SK-N-SH (cell line): ENCODE data around the gene HDAC2. TPM values are rescaled to one million over a fixed set of nuclear protein-coding genes. Genes with fewer than 3 reads are reported as not detected.

Experiments used
- CTCF ChIA-PET: fragments of 300-600, 350-600 bp; formaldehyde crosslinking; extraction: SDS; loops from one replicate; lab custom pipeline; 2021; lab: Yijun Ruan, JAX
- POLR2A ChIA-PET: fragments of 350-600 bp; sonication (Branson Sonifier 250); formaldehyde crosslinking; extraction: SDS; loops from one replicate; lab custom pipeline; 2020; ENCODE audit warnings: antibody characterized with exemption, inconsistent platforms; lab: Yijun Ruan, JAX
- DNase-seq: peaks from one replicate; pipeline ENCODE4 v3.0.0; 2012
- H2AFZ ChIP-seq: fragments of 200-600 bp; sonication (generic); 2 replicates; pipeline ENCODE4 v1.8.1; 2016; ENCODE audit warnings: antibody characterized with exemption, mild to moderate bottlenecking, low read depth
- H3F3A ChIP-seq: fragments of 200-600 bp; sonication (generic); replicated peaks from 2 replicates; pipeline ENCODE3; 2016; ENCODE audit warnings: antibody characterized with exemption, mild to moderate bottlenecking; ENCODE audit not compliant: insufficient read depth
- H3K27ac ChIP-seq, 2 experiments: fragments of 200-500 bp in 1 of 2; fragments of 200-600 bp in 1 of 2; sonication (Bioruptor generic) in 1 of 2; sonication (generic), shearing (Covaris generic) in 1 of 2; 2 replicates each; pipeline versions ENCODE4 v1.5.1 to v1.6.1; 2014 to 2016; ENCODE audit warnings: low read depth in 2 of 2, inconsistent platforms in 1 of 2, low read length in 1 of 2, mild to moderate bottlenecking in 1 of 2, mixed read lengths in 1 of 2
- H3K27me3 ChIP-seq: fragments of 200-600 bp; sonication (generic), shearing (Covaris generic); 2 replicates; pipeline ENCODE4 v1.6.1; 2016; ENCODE audit warnings: mixed run types; ENCODE audit not compliant: insufficient read depth
- H3K36me3 ChIP-seq, 2 experiments: fragments of 200-500 bp in 1 of 2; fragments of 200-600 bp in 1 of 2; sonication (Bioruptor generic) in 1 of 2; sonication (generic) in 1 of 2; replicated peaks in 1 of 2; 2 replicates each; pipeline versions ENCODE3 to v1.5.1; 2014 to 2016; ENCODE audit warnings: low read length in 1 of 2, mild to moderate bottlenecking in 1 of 2; ENCODE audit not compliant: insufficient read depth in 2 of 2, control insufficient read depth in 1 of 2
- H3K4me1 ChIP-seq, 2 experiments: fragments of 200-500 bp in 1 of 2; fragments of 200-600 bp in 1 of 2; sonication (Bioruptor generic) in 1 of 2; sonication (generic), shearing (Covaris generic) in 1 of 2; 2 replicates each; pipeline versions ENCODE4 v1.5.1 to v1.6.1; 2014 to 2016; ENCODE audit warnings: low read depth in 1 of 2, low read length in 1 of 2, mixed run types in 1 of 2; ENCODE audit not compliant: insufficient read depth in 2 of 2, control insufficient read depth in 1 of 2
- H3K4me2 ChIP-seq: fragments of 200-600 bp; sonication (generic), shearing (Covaris generic); 2 replicates; pipeline ENCODE4 v1.6.1; 2017; ENCODE audit warnings: mixed run types
- H3K4me3 ChIP-seq, 2 experiments: fragments of 200-500 bp in 1 of 2; fragments of 200-600 bp in 1 of 2; sonication (Bioruptor generic) in 1 of 2; sonication (generic), shearing (Covaris generic) in 1 of 2; 2 replicates each; pipeline versions ENCODE4 v1.5.1 to v1.8.1; 2014 to 2016; ENCODE audit warnings: low read depth in 2 of 2, inconsistent platforms in 1 of 2, low read length in 1 of 2, mild to moderate bottlenecking in 1 of 2, mixed read lengths in 1 of 2, moderate library complexity in 1 of 2
- H3K79me2 ChIP-seq: fragments of 200-600 bp; sonication (generic); 2 replicates; pipeline ENCODE4 v1.8.1; 2017; ENCODE audit warnings: mild to moderate bottlenecking; ENCODE audit not compliant: insufficient read depth
- H3K9ac ChIP-seq: fragments of 200-600 bp; sonication (generic); 2 replicates; pipeline ENCODE4 v1.6.1; 2017; ENCODE audit warnings: mixed run types
- H3K9me2 ChIP-seq: fragments of 200-600 bp; sonication (generic); 2 replicates; pipeline ENCODE4 v1.6.1; 2017; ENCODE audit warnings: mixed run types
- H3K9me3 ChIP-seq: fragments of 200-600 bp; sonication (generic); 2 replicates; pipeline ENCODE4 v1.6.1; 2017; ENCODE audit warnings: mixed run types, mild to moderate bottlenecking, moderate library complexity
- H4K20me1 ChIP-seq: fragments of 200-600 bp; sonication (generic); 2 replicates; pipeline ENCODE4 v1.6.1; 2017; ENCODE audit warnings: mild to moderate bottlenecking, mixed run types; ENCODE audit not compliant: insufficient read depth
- CHD2 ChIP-seq: fragments of 150-350 bp; IDR thresholded peaks from 2 replicates; pipeline ENCODE4 v1.6.1; 2018; ENCODE audit warnings: low read length; ENCODE audit not compliant: partially characterized antibody
- EZH2phosphoT487 ChIP-seq: fragments of 200-600 bp; sonication (generic); IDR thresholded peaks from 2 replicates; pipeline ENCODE4 v1.6.1; 2017; ENCODE audit warnings: low read depth, mixed run types, mild to moderate bottlenecking, antibody characterized with exemption, moderate library complexity, borderline replicate concordance
- FOSL2 ChIP-seq: IDR thresholded peaks from 2 replicates; pipeline ENCODE4 v1.4.0; 2012; ENCODE audit warnings: low read depth, mild to moderate bottlenecking, moderate library complexity, borderline replicate concordance
- FOXJ3 ChIP-seq: sonication (generic); formaldehyde crosslinking; IDR thresholded peaks from 2 replicates; pipeline ENCODE4 v1.5.1; 2020; ENCODE audit warnings: mild to moderate bottlenecking, missing genetic modification reagents
- GABPA ChIP-seq: IDR thresholded peaks from 2 replicates; pipeline ENCODE4 v1.4.0; 2012; ENCODE audit warnings: low read depth, mild to moderate bottlenecking
- GATA2 ChIP-seq: sonication (generic); formaldehyde crosslinking; IDR thresholded peaks from 2 replicates; pipeline ENCODE4 v1.5.0; 2020; ENCODE audit warnings: mild to moderate bottlenecking, missing genetic modification reagents
- JUND ChIP-seq: IDR thresholded peaks from 2 replicates; pipeline ENCODE4 v1.4.0; 2012
- MEF2A ChIP-seq: IDR thresholded peaks from 2 replicates; pipeline ENCODE4 v1.4.0; 2012; ENCODE audit warnings: low read depth, borderline replicate concordance
- RAD21 ChIP-seq: IDR thresholded peaks from 2 replicates; pipeline ENCODE4 v1.6.1; 2012; ENCODE audit warnings: mild to moderate bottlenecking, low read length
- RFX5 ChIP-seq: IDR thresholded peaks from 2 replicates; pipeline ENCODE4 v1.6.1; 2012; ENCODE audit warnings: mild to moderate bottlenecking, improper control_type of control experiment, low read length
- RXRA ChIP-seq: IDR thresholded peaks from 2 replicates; pipeline ENCODE4 v1.4.0; 2012; ENCODE audit warnings: low read depth, mild to moderate bottlenecking, borderline replicate concordance
- TEAD4 ChIP-seq: IDR thresholded peaks from 2 replicates; pipeline ENCODE4 v1.4.0; 2012; ENCODE audit warnings: mild to moderate bottlenecking, borderline replicate concordance; ENCODE audit not compliant: insufficient read depth
- WGBS: methylation state at CpG from one replicate; pipeline ENCODE4 v1.1.6; 2017; ENCODE audit warnings: low lambda C conversion rate; 5-methylcytosine and 5-hydroxymethylcytosine counted together
- polyA plus RNA-seq, 3 experiments: library from polyadenylated mRNA; depleted of rRNA; stranded (reverse); fragments of >200 nt; gene quantifications; 2 replicates each; pipeline ENCODE4 v1.2.3, GENCODE V29; 2012
- TF ChIP-seq, protein P1 (sequence below): IDR thresholded peaks from 2 replicates; pipeline ENCODE4 v1.6.1; 2012; ENCODE audit warnings: mild to moderate bottlenecking, low read depth, low read length, moderate library complexity
- TF ChIP-seq, protein P2 (sequence below): IDR thresholded peaks from 2 replicates; pipeline ENCODE4 v1.4.0; 2012; ENCODE audit warnings: low read depth
- TF ChIP-seq, protein P3 (sequence below): fragments of 150-350 bp; IDR thresholded peaks from 2 replicates; pipeline ENCODE4 v1.6.1; 2016; ENCODE audit warnings: mild to moderate bottlenecking, low read depth, low read length

HDAC2 gene
- polyA plus RNA-seq, 1 of the 3 experiments (the other 2 are of a cell fraction) = 90.4 TPM

DNA sequence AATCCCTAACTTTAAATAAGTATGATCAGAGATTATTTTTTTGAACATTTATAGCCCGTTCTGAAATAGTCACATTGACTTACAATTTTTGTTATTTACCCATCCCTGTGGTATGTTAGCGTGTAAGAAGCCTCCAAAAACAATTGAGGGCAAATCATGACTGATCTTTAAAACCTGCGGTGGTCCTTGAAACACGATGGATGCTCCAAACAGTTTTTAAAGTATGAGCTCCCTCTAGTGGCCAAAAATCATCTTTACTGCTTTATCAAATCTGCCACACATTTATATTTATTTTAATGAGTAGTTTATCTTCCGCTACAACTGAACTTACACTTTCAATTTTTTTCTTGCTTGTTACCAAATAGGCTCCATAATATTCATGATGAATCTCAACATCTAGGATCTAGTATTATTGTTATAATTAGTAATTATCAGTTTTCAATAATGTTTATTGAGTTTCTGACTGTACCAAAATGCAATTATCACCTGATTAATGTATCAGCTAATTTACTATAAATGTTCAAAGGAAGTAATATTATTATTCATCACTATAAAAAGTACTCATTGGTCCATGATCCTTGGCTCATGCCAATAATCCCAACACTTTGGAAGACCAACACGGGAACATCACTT, 61.6 kb downstream of the HDAC2 start (continued):
- TF ChIP-seq, protein P1, sequence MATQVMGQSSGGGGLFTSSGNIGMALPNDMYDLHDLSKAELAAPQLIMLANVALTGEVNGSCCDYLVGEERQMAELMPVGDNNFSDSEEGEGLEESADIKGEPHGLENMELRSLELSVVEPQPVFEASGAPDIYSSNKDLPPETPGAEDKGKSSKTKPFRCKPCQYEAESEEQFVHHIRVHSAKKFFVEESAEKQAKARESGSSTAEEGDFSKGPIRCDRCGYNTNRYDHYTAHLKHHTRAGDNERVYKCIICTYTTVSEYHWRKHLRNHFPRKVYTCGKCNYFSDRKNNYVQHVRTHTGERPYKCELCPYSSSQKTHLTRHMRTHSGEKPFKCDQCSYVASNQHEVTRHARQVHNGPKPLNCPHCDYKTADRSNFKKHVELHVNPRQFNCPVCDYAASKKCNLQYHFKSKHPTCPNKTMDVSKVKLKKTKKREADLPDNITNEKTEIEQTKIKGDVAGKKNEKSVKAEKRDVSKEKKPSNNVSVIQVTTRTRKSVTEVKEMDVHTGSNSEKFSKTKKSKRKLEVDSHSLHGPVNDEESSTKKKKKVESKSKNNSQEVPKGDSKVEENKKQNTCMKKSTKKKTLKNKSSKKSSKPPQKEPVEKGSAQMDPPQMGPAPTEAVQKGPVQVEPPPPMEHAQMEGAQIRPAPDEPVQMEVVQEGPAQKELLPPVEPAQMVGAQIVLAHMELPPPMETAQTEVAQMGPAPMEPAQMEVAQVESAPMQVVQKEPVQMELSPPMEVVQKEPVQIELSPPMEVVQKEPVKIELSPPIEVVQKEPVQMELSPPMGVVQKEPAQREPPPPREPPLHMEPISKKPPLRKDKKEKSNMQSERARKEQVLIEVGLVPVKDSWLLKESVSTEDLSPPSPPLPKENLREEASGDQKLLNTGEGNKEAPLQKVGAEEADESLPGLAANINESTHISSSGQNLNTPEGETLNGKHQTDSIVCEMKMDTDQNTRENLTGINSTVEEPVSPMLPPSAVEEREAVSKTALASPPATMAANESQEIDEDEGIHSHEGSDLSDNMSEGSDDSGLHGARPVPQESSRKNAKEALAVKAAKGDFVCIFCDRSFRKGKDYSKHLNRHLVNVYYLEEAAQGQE = no peak
- TF ChIP-seq RFX5 (no peak; the same call in 1 of the 2 replicates), MEF2A (no peak), RAD21 (peak; percentile 87)

- no peak overlapping the region for H3K4me3 ChIP-seq
- H3F3A ChIP-seq = no peaks in the 10 kb centered on the region
- no peak for DNase-seq
- no peak overlapping the region for H2AFZ ChIP-seq
- peaks cover 0 to 2% of the 10 kb centered on the region in 2 experiments; a peak in 1 of 4 replicates for H3K4me1 ChIP-seq
- POLR2A ChIA-PET = no interaction called here
- H3K4me2 ChIP-seq = no peak overlapping the region
- no peaks in the 10 kb centered on the region for H4K20me1 ChIP-seq
- no peaks in the 10 kb centered on the region for H3K9me2 ChIP-seq
- H3K9ac ChIP-seq = no peak overlapping the region
- H3K27me3 ChIP-seq = no peaks in the 10 kb centered on the region
- no peak overlapping the region for H3K27ac ChIP-seq
- WGBS = 80% methylated on average over 3 of the region's 3 CpGs
- no peaks in the 10 kb centered on the region for H3K36me3 ChIP-seq
- no peaks in the 10 kb centered on the region for H3K9me3 ChIP-seq
- TF ChIP-seq, protein P2, sequence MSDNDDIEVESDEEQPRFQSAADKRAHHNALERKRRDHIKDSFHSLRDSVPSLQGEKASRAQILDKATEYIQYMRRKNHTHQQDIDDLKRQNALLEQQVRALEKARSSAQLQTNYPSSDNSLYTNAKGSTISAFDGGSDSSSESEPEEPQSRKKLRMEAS = no peak
- no peak for TF ChIP-seq RFX5
- TF ChIP-seq, protein P3, sequence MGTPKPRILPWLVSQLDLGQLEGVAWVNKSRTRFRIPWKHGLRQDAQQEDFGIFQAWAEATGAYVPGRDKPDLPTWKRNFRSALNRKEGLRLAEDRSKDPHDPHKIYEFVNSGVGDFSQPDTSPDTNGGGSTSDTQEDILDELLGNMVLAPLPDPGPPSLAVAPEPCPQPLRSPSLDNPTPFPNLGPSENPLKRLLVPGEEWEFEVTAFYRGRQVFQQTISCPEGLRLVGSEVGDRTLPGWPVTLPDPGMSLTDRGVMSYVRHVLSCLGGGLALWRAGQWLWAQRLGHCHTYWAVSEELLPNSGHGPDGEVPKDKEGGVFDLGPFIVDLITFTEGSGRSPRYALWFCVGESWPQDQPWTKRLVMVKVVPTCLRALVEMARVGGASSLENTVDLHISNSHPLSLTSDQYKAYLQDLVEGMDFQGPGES = no peak
- TF ChIP-seq, protein P1 = no peak
- no peak for TF ChIP-seq FOSL2
- no peak for TF ChIP-seq EZH2phosphoT487
- TF ChIP-seq JUND = no peak
- TF ChIP-seq RXRA = no peak
- no peak for TF ChIP-seq GATA2 (CRISPR knock-in tag)
- TF ChIP-seq MEF2A = no peak
- no peak for TF ChIP-seq TEAD4
- TF ChIP-seq GABPA = no peak
- TF ChIP-seq FOXJ3 (CRISPR knock-in tag) = no peak
- TF ChIP-seq CHD2 = no peak
- no peak for TF ChIP-seq RAD21
- no peaks in the 10 kb centered on the region for H3K79me2 ChIP-seq
- CTCF ChIA-PET = interaction anchor here (0.6 to 2.9 kb wide), 14 partner anchors 9 to 1608 kb away, joined by 3 to 18 read pairs (median 6); no protein-coding TSS in a partner anchor
Measured at GRCh38 chr6:113908801-113909200, 62.1 kb downstream of the HDAC2 start.
